Measurements from ENCODE around the gene RAB40B. TPM values are rescaled to one million over a fixed set of nuclear protein-coding genes. Genes with fewer than 3 reads are reported as not detected.
"Not testable (repeated sequence)": the region's sequence is repeated elsewhere in the genome, so short reads cannot be mapped to it uniquely, and the experiment has no call there.

The RAB40B gene
- total RNA-seq: 10 to 100 TPM; 18.2 to 39.9 TPM

- no peak for TF ChIP-seq POLR2A (IDR thresholded peaks at IDR 0.05)
- TF ChIP-seq, protein P1, sequence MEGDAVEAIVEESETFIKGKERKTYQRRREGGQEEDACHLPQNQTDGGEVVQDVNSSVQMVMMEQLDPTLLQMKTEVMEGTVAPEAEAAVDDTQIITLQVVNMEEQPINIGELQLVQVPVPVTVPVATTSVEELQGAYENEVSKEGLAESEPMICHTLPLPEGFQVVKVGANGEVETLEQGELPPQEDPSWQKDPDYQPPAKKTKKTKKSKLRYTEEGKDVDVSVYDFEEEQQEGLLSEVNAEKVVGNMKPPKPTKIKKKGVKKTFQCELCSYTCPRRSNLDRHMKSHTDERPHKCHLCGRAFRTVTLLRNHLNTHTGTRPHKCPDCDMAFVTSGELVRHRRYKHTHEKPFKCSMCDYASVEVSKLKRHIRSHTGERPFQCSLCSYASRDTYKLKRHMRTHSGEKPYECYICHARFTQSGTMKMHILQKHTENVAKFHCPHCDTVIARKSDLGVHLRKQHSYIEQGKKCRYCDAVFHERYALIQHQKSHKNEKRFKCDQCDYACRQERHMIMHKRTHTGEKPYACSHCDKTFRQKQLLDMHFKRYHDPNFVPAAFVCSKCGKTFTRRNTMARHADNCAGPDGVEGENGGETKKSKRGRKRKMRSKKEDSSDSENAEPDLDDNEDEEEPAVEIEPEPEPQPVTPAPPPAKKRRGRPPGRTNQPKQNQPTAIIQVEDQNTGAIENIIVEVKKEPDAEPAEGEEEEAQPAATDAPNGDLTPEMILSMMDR (IDR thresholded peaks at IDR 0.05): no peak
- Histone ChIP-seq H3K27ac (peak within 1 kb of the TSS in 3 of 4 donors; percentile 34 to 58 (median 41)), H3K4me1 (peaks cover 35% of the 10 kb centered on the region), H3K36me3 (replicated peaks in 1 of 2; ENCODE audit: insufficient read depth in 1 of 2, low read depth in 2 of 2) (no peaks in the 10 kb centered on the region), H3K9me3 (no peaks in the 10 kb centered on the region), H3K4me3 (peak within 1 kb of the TSS; percentile 33 to 68), H3K27me3 (no peaks in the 10 kb centered on the region)
- intact Hi-C loops (cut with DNase I): no loop called here
- DNase-seq (peak; percentile 99 to 100 (median 100)), ATAC-seq (peak; percentile 98)
- WGBS, 2 donors: 0% methylated on average over 8 to 72 of the region's 112 CpGs
These were observed at the start of gene RAB40B for GRCh38 chr17:82698065-82698973. Gene RAB40B (minus strand): TSS chr17:82698698. CDS start chr17:82698596, 102 bp downstream.

- intact Hi-C loops (cut with DNase I): no loop called here
- 62 to 69% methylated on average over 8 of the region's 8 CpGs for WGBS, 2 donors
- TF ChIP-seq POLR2A (IDR thresholded peaks at IDR 0.05): no peak
- TF ChIP-seq, protein P1 (IDR thresholded peaks at IDR 0.05): no peak
- Histone ChIP-seq H3K27ac (no peak overlapping the region), H3K9me3 (no peaks in the 10 kb centered on the region), H3K4me1 (no peaks in the 10 kb centered on the region), H3K4me3 (no peak overlapping the region), H3K36me3 (replicated peaks in 1 of 2; ENCODE audit: insufficient read depth in 1 of 2, low read depth in 2 of 2) (peaks cover 4 to 9% of the 10 kb centered on the region in 2 donors), H3K27me3 (no peaks in the 10 kb centered on the region)
- ATAC-seq (no peak), DNase-seq (no peak)
These were observed 47.0 kb upstream of the RAB40B start for GRCh38 chr17:82745524-82745923.

DNA sequence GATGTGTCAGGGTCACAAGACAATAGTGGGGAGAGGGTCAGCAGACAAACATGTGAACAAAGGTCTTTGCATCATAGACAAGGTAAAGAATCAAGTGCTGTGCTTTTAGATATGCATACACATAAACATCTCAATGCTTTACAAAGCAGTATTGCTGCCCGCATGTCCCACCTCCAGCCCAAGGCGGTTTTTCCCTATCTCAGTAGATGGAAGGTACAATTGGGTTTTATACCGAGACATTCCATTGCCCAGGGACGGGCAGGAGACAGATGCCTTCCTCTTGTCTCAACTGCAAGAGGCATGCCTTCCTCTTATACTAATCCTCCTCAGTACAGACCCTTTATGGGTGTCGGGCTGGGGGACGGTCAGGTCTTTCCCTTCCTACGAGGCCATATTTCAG, 46.2 kb upstream of the RAB40B start:
- DNase-seq; H3K27ac ChIP-seq; intact Hi-C loops (cut with DNase I); H3K9me3 ChIP-seq; H3K4me1 ChIP-seq; H3K4me3 ChIP-seq; H3K27me3 ChIP-seq; ATAC-seq: not testable (repeated sequence)
- WGBS, 2 donors: 63 to 72% methylated on average over 5 to 7 of the region's 7 CpGs
- peaks cover 11 to 12% of the 10 kb centered on the region in 2 donors for H3K36me3 ChIP-seq (replicated peaks in 1 of 2; ENCODE audit: insufficient read depth in 1 of 2, low read depth in 2 of 2)

- H3K36me3 ChIP-seq (replicated peaks in 1 of 2; ENCODE audit: insufficient read depth in 1 of 2, low read depth in 2 of 2): peaks cover 11 to 14% of the 10 kb centered on the region in 2 donors
These were observed 45.1 kb upstream of the RAB40B start for GRCh38 chr17:82743344-82744219.

More at GRCh38 chr17:82743344-82744219, 45.1 kb upstream of the RAB40B start:
- H3K4me1 ChIP-seq: peaks cover under 1% of the 10 kb centered on the region
- no peak overlapping the region for H3K4me3 ChIP-seq
- 90 to 91% methylated on average over 7 to 16 of the region's 16 CpGs for WGBS, 2 donors
- DNase-seq (no peak), ATAC-seq (no peak)
- no peaks in the 10 kb centered on the region for H3K27me3 ChIP-seq
- no peak overlapping the region for H3K27ac ChIP-seq
- TF ChIP-seq, protein P1 (IDR thresholded peaks at IDR 0.05): no peak
- TF ChIP-seq POLR2A (IDR thresholded peaks at IDR 0.05): no peak
- intact Hi-C loops (cut with DNase I): no loop called here
- H3K9me3 ChIP-seq: no peaks in the 10 kb centered on the region
